ENCODE results near the gene WEE2. TPM values are rescaled to one million over a fixed set of nuclear protein-coding genes. Genes with fewer than 3 reads are reported as not detected.
"Not testable (repeated sequence)": the region's sequence is repeated elsewhere in the genome, so short reads cannot be mapped to it uniquely, and the experiment has no call there.

Gene WEE2
- total RNA-seq, 2 donors from 2014 or later, result not detected

GRCh38 chr7:141763797-141764196 is 55.6 kb downstream of the WEE2 start, which contains the start of gene TAS2R3:
TAS2R3 (plus strand) TSS chr7:141764097; CDS start chr7:141764159, 62 bp downstream.
- Histone ChIP-seq H3K9ac (ENCODE audit: extremely low read depth, low read length, poor library complexity, severe bottlenecking) (no peak within 1 kb of the TSS), H3K27me3 (ENCODE audit: control insufficient read depth, insufficient read depth, low read length, poor library complexity, severe bottlenecking) (no peaks in the 10 kb centered on the region), H3K36me3 (ENCODE audit: control insufficient read depth, insufficient read depth, low read length) (peaks cover 45% of the 10 kb centered on the region), H3K9me3 (ENCODE audit: control insufficient read depth, low read length) (peaks cover 7% of the 10 kb centered on the region), H3K4me1 (ENCODE audit: control insufficient read depth, insufficient read depth, low read length) (no peaks in the 10 kb centered on the region), H3K27ac (ENCODE audit: low read depth, low read length) (no peak within 1 kb of the TSS), H3K4me3 (ENCODE audit: low read length) (no peak within 1 kb of the TSS)
- peaks cover 2% of the 10 kb centered on the region for H3K9me3 Mint-ChIP-seq
- 95 to 100% methylated on average over 2 to 3 of the region's 3 CpGs for WGBS, 2 experiments (ENCODE audit: insufficient coverage in 1 of 2, insufficient read length in 1 of 2)
- DNase-seq, result no peak
- H3K4me1 Mint-ChIP-seq, result no peaks in the 10 kb centered on the region
- H3K27me3 Mint-ChIP-seq (ENCODE audit: insufficient read depth), result no peaks in the 10 kb centered on the region
- no peak within 1 kb of the TSS for H3K4me3 Mint-ChIP-seq
- no peak within 1 kb of the TSS for H3K27ac Mint-ChIP-seq
- TF ChIP-seq CTCF (conservative IDR thresholded peaks at IDR 0.05), result no peak
- H3K36me3 Mint-ChIP-seq (ENCODE audit: low read depth), result peaks cover 65% of the 10 kb centered on the region

- not testable (repeated sequence) for H3K27ac ChIP-seq (ENCODE audit: low read depth, low read length); H3K27me3 Mint-ChIP-seq (ENCODE audit: insufficient read depth); H3K4me1 Mint-ChIP-seq; H3K27ac Mint-ChIP-seq; H3K4me3 Mint-ChIP-seq; H3K4me1 ChIP-seq (ENCODE audit: control insufficient read depth, insufficient read depth, low read length); H3K4me3 ChIP-seq (ENCODE audit: low read length); H3K27me3 ChIP-seq (ENCODE audit: control insufficient read depth, insufficient read depth, low read length, poor library complexity, severe bottlenecking); H3K9ac ChIP-seq (ENCODE audit: extremely low read depth, low read length, poor library complexity, severe bottlenecking); H3K36me3 ChIP-seq (ENCODE audit: control insufficient read depth, insufficient read depth, low read length); H3K9me3 ChIP-seq (ENCODE audit: control insufficient read depth, low read length); DNase-seq
- H3K9me3 Mint-ChIP-seq, result peaks cover 37% of the 10 kb centered on the region
- H3K36me3 Mint-ChIP-seq (ENCODE audit: low read depth), result peaks cover 53% of the 10 kb centered on the region
- WGBS, 2 experiments (ENCODE audit: insufficient coverage in 1 of 2, insufficient read length in 1 of 2), result 80 to 96% methylated on average over 1 to 2 of the region's 3 CpGs
Observed at GRCh38 chr7:141770083-141770583, 62.0 kb downstream of the WEE2 start.

GRCh38 chr7:141776374-141776773 is 68.2 kb downstream of the WEE2 start, which contains the start of gene TAS2R4:
TAS2R4 (plus strand) TSS chr7:141776674; CDS start chr7:141778489, 1,815 bp downstream.
- TF ChIP-seq CTCF (conservative IDR thresholded peaks at IDR 0.05), result no peak
- H3K9me3 Mint-ChIP-seq, result peaks cover 47% of the 10 kb centered on the region
- no peak for DNase-seq
- H3K27me3 Mint-ChIP-seq (ENCODE audit: insufficient read depth), result no peaks in the 10 kb centered on the region
- no peak within 1 kb of the TSS for H3K4me3 Mint-ChIP-seq
- Histone ChIP-seq H3K9ac (ENCODE audit: extremely low read depth, low read length, poor library complexity, severe bottlenecking) (no peak within 1 kb of the TSS), H3K27me3 (ENCODE audit: control insufficient read depth, insufficient read depth, low read length, poor library complexity, severe bottlenecking) (no peaks in the 10 kb centered on the region), H3K27ac (ENCODE audit: low read depth, low read length) (no peak within 1 kb of the TSS), H3K4me3 (ENCODE audit: low read length) (peak within 1 kb of the TSS; percentile 45), H3K4me1 (ENCODE audit: control insufficient read depth, insufficient read depth, low read length) (no peaks in the 10 kb centered on the region), H3K9me3 (ENCODE audit: control insufficient read depth, low read length) (peaks cover 23% of the 10 kb centered on the region), H3K36me3 (ENCODE audit: control insufficient read depth, insufficient read depth, low read length) (peaks cover 35% of the 10 kb centered on the region)
- H3K36me3 Mint-ChIP-seq (ENCODE audit: low read depth), result peaks cover 77% of the 10 kb centered on the region
- WGBS, 2 experiments (ENCODE audit: insufficient coverage in 1 of 2, insufficient read length in 1 of 2), result 83% methylated on average over 1 of the region's 1 CpG; no CpG with 5 or more reads in 1 of the 2 experiments
- no peak within 1 kb of the TSS for H3K27ac Mint-ChIP-seq
- no peaks in the 10 kb centered on the region for H3K4me1 Mint-ChIP-seq

Other genes starting within 250 kb of the WEE2 start
- gene AGK, start 156.9 kb upstream of the WEE2 start, total RNA-seq, result 10 to 100 TPM; 30.2 to 41.7 TPM
- 10 to 100 TPM; 24.5 to 25.4 TPM for gene DENND11, start 6.2 kb upstream of the WEE2 start, total RNA-seq
- gene SSBP1, start 30.0 kb downstream of the WEE2 start, total RNA-seq, result 100 to 1,000 TPM; 179 to 194 TPM
- gene TAS2R3, start 55.7 kb downstream of the WEE2 start, total RNA-seq, result 1 to 10 TPM; 1.6 to 2.6 TPM
- gene TAS2R4, start 68.3 kb downstream of the WEE2 start, total RNA-seq, result 1 to 10 TPM; 2.3 to 2.5 TPM
- 1 to 10 TPM; 3.1 to 3.6 TPM for gene TAS2R5, start 81.9 kb downstream of the WEE2 start, total RNA-seq
- not detected for gene PRSS37, start 133.1 kb downstream of the WEE2 start, total RNA-seq
- not detected for gene OR9A4, start 208.0 kb downstream of the WEE2 start, total RNA-seq
- not detected for gene CLEC5A, start 238.6 kb downstream of the WEE2 start, total RNA-seq

Data from endodermal cell (in vitro differentiated cells).